Neuronal stem cell (in vitro differentiated cells): ENCODE measurements around the gene BBLN.
A peak's percentile ranks its signal among the peaks of the same experiment; 100 is the strongest.

Experiments
- DNase-seq: peaks from one replicate; pipeline ENCODE4 v3.0.0-alpha.2; 2013; ENCODE audit warnings: low spot score
- H2AFZ ChIP-seq: one replicate; pipeline ENCODE4 v1.6.1; 2013; ENCODE audit warnings: mild to moderate bottlenecking, low read length, inconsistent platforms
- H2AK5ac ChIP-seq: 2 replicates; pipeline ENCODE4 v1.6.1; 2013; ENCODE audit warnings: low read depth, mild to moderate bottlenecking, inconsistent platforms, low read length, moderate library complexity, mixed read lengths
- H2BK120ac ChIP-seq: 2 replicates; pipeline ENCODE4 v1.6.1; 2013; ENCODE audit warnings: low read depth, mild to moderate bottlenecking, inconsistent platforms, low read length, moderate library complexity, mixed read lengths
- H2BK12ac ChIP-seq: one replicate; pipeline ENCODE4 v1.6.1; 2013; ENCODE audit warnings: low read length, inconsistent platforms
- H2BK15ac ChIP-seq: 2 replicates; pipeline ENCODE4 v1.6.1; 2013; ENCODE audit warnings: mild to moderate bottlenecking, low read length, inconsistent platforms, mixed read lengths
- H2BK5ac ChIP-seq: one replicate; pipeline ENCODE4 v1.6.1; 2013; ENCODE audit warnings: inconsistent platforms, mild to moderate bottlenecking, low read length, moderate library complexity
- H3K14ac ChIP-seq: one replicate; pipeline ENCODE4 v1.6.1; 2013; ENCODE audit warnings: low read length, inconsistent platforms
- H3K18ac ChIP-seq: 2 replicates; pipeline ENCODE4 v1.6.1; 2013; ENCODE audit warnings: low read length, inconsistent platforms
- H3K23ac ChIP-seq: 2 replicates; pipeline ENCODE4 v1.6.1; 2013; ENCODE audit warnings: low read depth, mild to moderate bottlenecking, mixed read lengths, low read length, inconsistent platforms; ENCODE audit not compliant: poor library complexity
- H3K27ac ChIP-seq: replicated peaks from 3 replicates; pipeline ENCODE4 v1.5.1; 2013; ENCODE audit warnings: low read length, inconsistent platforms
- H3K27me3 ChIP-seq, 3 experiments: 2 replicates each; pipeline ENCODE4 v1.6.1; 2013; ENCODE audit warnings: low read length in 3 of 3, mild to moderate bottlenecking in 2 of 3, inconsistent platforms in 1 of 3, low read depth in 1 of 3, mixed read lengths in 1 of 3, moderate library complexity in 1 of 3; ENCODE audit not compliant: control insufficient read depth in 3 of 3, insufficient read depth in 3 of 3
- H3K36me3 ChIP-seq, 2 donors: replicated peaks in 1 of 2; 2 replicates each; pipeline ENCODE4 v1.6.1; 2013; ENCODE audit warnings: low read length in 2 of 2; ENCODE audit not compliant: control insufficient read depth in 2 of 2, insufficient read depth in 2 of 2
- H3K4ac ChIP-seq: 2 replicates; pipeline ENCODE4 v1.6.1; 2013; ENCODE audit warnings: inconsistent platforms, mild to moderate bottlenecking, low read length, moderate library complexity
- H3K4me1 ChIP-seq, 2 donors: 1 replicate in 1 of 2; 2 replicates in 1 of 2; pipeline ENCODE4 v1.6.1; 2013; ENCODE audit warnings: low read length in 2 of 2, low read depth in 1 of 2; ENCODE audit not compliant: control insufficient read depth in 2 of 2, insufficient read depth in 1 of 2
- H3K4me2 ChIP-seq: one replicate; pipeline ENCODE4 v1.6.1; 2013; ENCODE audit warnings: mild to moderate bottlenecking, low read length, inconsistent platforms; ENCODE audit not compliant: insufficient read depth, poor library complexity, severe bottlenecking
- H3K4me3 ChIP-seq, 2 donors: 2 replicates each; pipeline ENCODE4 v1.5.1; 2013; ENCODE audit warnings: low read length in 2 of 2, mild to moderate bottlenecking in 2 of 2, inconsistent platforms in 1 of 2, moderate library complexity in 1 of 2
- H3K79me1 ChIP-seq: one replicate; pipeline ENCODE4 v1.6.1; 2013; ENCODE audit warnings: low read depth, mild to moderate bottlenecking, inconsistent platforms, low read length, moderate library complexity
- H3K9ac ChIP-seq: one replicate; pipeline ENCODE4 v1.6.1; 2013; ENCODE audit warnings: mild to moderate bottlenecking, low read depth, low read length, inconsistent platforms; ENCODE audit not compliant: poor library complexity
- H3K9me3 ChIP-seq, 2 donors: replicated peaks in 1 of 2; 2 replicates each; pipeline versions ENCODE3 to v1.6.1; 2013; ENCODE audit warnings: low read length in 2 of 2, mild to moderate bottlenecking in 2 of 2, inconsistent platforms in 1 of 2, low read depth in 1 of 2, mixed read lengths in 1 of 2, moderate library complexity in 1 of 2; ENCODE audit not compliant: control insufficient read depth in 2 of 2, insufficient read depth in 1 of 2
- H4K8ac ChIP-seq: one replicate; pipeline ENCODE4 v1.6.1; 2013; ENCODE audit warnings: low read depth, mild to moderate bottlenecking, inconsistent platforms, low read length, moderate library complexity
- H4K91ac ChIP-seq: one replicate; pipeline ENCODE4 v1.6.1; 2013; ENCODE audit warnings: low read length, low read depth, mild to moderate bottlenecking, inconsistent platforms; ENCODE audit not compliant: poor library complexity
- WGBS, 2 donors: extraction: QIAGEN DNeasy Blood & Tissue Kit; methylation state at CpG; one replicate each; pipeline ENCODE4 v1.1.7; 2013; ENCODE audit warnings: missing lambda C conversion rate in 2 of 2, mixed read lengths in 1 of 2; ENCODE audit not compliant: insufficient read length in 2 of 2, insufficient replicate concordance in 1 of 2; ENCODE audit errors: extremely low coverage in 2 of 2; 5-methylcytosine and 5-hydroxymethylcytosine counted together

The BBLN gene

DNA sequence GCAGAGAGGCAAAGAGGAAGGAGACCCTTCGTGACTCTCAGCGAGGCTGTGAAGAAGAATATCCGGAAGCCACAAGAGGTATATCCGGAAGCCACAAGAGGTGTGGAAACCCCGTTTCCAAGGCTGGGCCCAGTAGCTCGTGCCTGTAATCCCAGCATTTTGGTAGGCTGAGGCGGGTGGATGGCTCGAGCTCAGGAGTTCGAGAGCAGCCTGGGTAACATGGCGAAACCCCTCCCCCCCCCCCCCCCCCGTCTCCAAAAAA, 612 bp upstream of the BBLN start:
- Histone ChIP-seq H3K4me1 (peaks cover 4 to 16% of the 10 kb centered on the region in 2 donors), H3K4me2 (peak overlapping the region; percentile 57), H3K18ac (peak overlapping the region; percentile 73), H3K14ac (no peak overlapping the region), H2BK15ac (peak overlapping the region; percentile 94), H3K23ac (peak overlapping the region; percentile 100), H4K91ac (no peak overlapping the region), H3K27ac (peak overlapping the region; percentile 67), H3K9ac (no peak overlapping the region), H3K9me3 (no peaks in the 10 kb centered on the region), H3K4ac (no peak overlapping the region), H2AFZ (peak overlapping the region; percentile 96), H3K79me1 (peaks cover 12% of the 10 kb centered on the region), H2AK5ac (peak overlapping the region; percentile 91), H3K36me3 (peaks cover 22 to 26% of the 10 kb centered on the region in 2 donors), H4K8ac (no peak overlapping the region), H2BK5ac (peak overlapping the region; percentile 56), H2BK12ac (no peak overlapping the region), H3K4me3 (peak overlapping the region; percentile 72 to 93), H3K27me3 (no peaks in the 10 kb centered on the region), H2BK120ac (no peak overlapping the region)
- DNase-seq: no peak
- no CpG with 5 or more reads among the region's 11 CpGs for WGBS, 2 donors

DNA sequence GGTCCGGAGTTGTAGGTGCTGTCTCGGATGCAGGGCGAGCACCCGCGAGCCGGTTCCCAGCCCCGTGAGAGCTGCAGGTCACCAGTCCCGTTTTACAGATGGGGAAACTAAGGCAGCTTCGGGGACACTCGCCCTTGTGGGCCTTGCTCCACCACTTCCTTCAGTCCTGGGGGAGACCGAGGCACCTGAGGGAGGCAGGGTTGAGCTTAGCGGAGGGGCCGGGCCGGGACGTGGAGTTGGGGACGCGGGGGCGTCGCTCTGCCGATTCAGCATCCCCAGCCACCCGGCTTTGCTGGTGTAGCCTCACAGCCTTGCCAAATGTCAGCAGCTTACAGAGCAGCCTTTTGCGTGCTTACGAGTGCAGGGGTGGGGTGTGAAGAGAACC, 530 bp downstream of the BBLN start:
- no CpG with 5 or more reads among the region's 23 CpGs for WGBS, 2 donors
- H3K4me2 ChIP-seq: peak overlapping the region; percentile 89
- peak overlapping the region; percentile 98 for H3K18ac ChIP-seq
- no peaks in the 10 kb centered on the region for H3K9me3 ChIP-seq
- H3K4me1 ChIP-seq: peaks cover 4 to 16% of the 10 kb centered on the region in 2 donors
- H2BK120ac ChIP-seq: peak overlapping the region; percentile 72
- peak overlapping the region; percentile 97 for H2AFZ ChIP-seq
- peak overlapping the region; percentile 97 for H3K9ac ChIP-seq
- peak overlapping the region; percentile 98 for H3K14ac ChIP-seq
- H4K8ac ChIP-seq: no peak overlapping the region
- peak overlapping the region; percentile 46 for H3K4ac ChIP-seq
- peak overlapping the region; percentile 87 to 93 for H3K4me3 ChIP-seq
- H3K79me1 ChIP-seq: peaks cover 12% of the 10 kb centered on the region
- no peaks in the 10 kb centered on the region for H3K27me3 ChIP-seq
- no peak overlapping the region for H2BK12ac ChIP-seq
- H2BK15ac ChIP-seq: no peak overlapping the region
- no peak overlapping the region for H3K27ac ChIP-seq
- peak overlapping the region; percentile 75 for H2BK5ac ChIP-seq
- H4K91ac ChIP-seq: no peak overlapping the region
- no peak for DNase-seq
- peaks cover 24 to 30% of the 10 kb centered on the region in 2 donors for H3K36me3 ChIP-seq
- peak overlapping the region; percentile 95 for H2AK5ac ChIP-seq
- H3K23ac ChIP-seq: peak overlapping the region; percentile 100

DNA sequence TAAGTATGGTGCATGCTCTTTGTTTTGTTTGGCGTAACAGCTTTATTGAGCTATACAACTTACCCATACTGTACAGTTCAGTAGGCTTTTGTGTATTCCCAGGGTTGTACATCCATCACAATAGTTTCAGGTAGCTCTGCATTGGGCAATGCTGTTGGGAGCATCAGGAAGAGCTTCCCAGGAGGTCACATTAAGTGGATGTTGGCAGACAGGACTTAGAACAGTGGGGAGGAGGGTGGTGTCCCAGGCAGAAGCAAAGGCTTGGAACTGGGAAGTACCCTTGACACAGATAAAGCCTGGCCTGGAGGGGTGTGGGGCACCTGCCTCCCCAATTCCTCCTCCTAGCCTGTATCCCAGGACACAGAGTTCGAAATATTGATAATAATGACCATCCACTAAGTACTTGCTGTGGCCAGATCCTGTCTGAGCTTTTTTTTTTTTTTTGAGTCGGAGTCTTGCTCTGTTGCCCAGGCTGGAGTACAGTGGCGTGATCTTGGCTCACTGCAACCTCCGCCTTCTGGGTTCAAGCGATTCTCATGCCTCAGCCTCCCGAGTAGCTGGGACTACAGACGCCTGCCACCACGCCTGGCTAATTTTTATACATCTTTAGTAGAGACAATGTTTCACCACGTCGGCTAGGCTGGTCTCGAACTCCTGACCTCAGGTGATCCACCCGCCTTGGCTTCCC, 1.3 kb downstream of the BBLN start:
- no peak overlapping the region for H3K27ac ChIP-seq
- no peak overlapping the region for H2AFZ ChIP-seq
- no peak overlapping the region for H3K9ac ChIP-seq
- H2BK12ac ChIP-seq: no peak overlapping the region
- H3K36me3 ChIP-seq: peaks cover 29 to 37% of the 10 kb centered on the region in 2 donors
- no peak overlapping the region for H3K18ac ChIP-seq
- no peak overlapping the region for H3K4ac ChIP-seq
- H2AK5ac ChIP-seq: no peak overlapping the region
- H3K27me3 ChIP-seq: no peaks in the 10 kb centered on the region
- H3K4me1 ChIP-seq: peaks cover 4 to 16% of the 10 kb centered on the region in 2 donors
- H3K79me1 ChIP-seq: peaks cover 12% of the 10 kb centered on the region
- H4K91ac ChIP-seq: no peak overlapping the region
- no peak overlapping the region for H3K23ac ChIP-seq
- no peak overlapping the region for H2BK5ac ChIP-seq
- H3K4me3 ChIP-seq: peak overlapping the region; percentile 40 to 93
- no peak for DNase-seq
- H2BK15ac ChIP-seq: no peak overlapping the region
- H3K9me3 ChIP-seq: no peaks in the 10 kb centered on the region
- H3K14ac ChIP-seq: no peak overlapping the region
- H2BK120ac ChIP-seq: no peak overlapping the region
- no peak overlapping the region for H4K8ac ChIP-seq
- H3K4me2 ChIP-seq: no peak overlapping the region
- no CpG with 5 or more reads among the region's 13 CpGs for WGBS, 2 donors

DNA sequence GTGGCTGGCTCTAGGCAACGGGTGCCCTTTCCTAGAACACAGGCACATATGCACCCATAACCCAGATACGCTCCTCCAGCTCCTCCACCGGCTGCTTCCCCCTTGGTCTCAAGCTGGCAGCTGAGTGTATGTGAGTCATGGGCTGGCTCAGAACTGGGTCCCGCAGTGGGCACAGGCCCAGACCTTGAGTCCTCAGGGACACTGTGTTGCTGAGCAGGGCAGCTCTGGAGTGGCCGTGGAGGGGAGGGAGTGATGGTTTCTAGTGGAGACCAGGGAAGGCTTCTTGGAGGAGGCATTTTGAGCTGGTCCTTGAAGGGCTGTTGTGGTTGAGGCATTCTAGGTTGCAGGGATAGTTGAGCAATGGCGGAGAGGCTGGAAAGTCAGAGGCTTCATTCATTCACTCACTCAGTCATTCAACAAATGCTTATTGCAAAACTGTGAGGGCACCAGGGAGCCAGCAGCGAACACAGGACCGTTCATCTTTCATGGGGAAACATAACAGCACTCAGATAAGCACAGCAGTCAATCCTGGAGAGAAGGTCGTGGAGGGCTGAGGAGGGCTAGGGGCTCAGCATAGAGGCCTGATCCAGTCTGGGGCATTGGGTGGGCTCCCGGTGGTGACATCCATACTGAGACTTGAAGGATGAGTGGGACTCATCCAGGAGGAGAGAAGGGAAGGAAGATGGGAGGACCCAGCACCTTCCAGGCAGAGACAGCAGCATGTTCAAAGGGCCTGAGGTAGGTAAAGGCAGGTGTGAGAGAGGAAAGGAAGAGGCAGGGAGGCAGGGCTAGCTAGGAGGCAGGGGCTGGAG, 2.4 kb downstream of the BBLN start:
- Histone ChIP-seq H3K9ac (no peak overlapping the region), H3K23ac (peak overlapping the region; percentile 65), H2AK5ac (no peak overlapping the region), H3K4ac (no peak overlapping the region), H2BK120ac (peak overlapping the region; percentile 61), H3K36me3 (peaks cover 38 to 48% of the 10 kb centered on the region in 2 donors), H3K14ac (no peak overlapping the region), H3K4me1 (peaks cover 4 to 12% of the 10 kb centered on the region in 2 donors), H2AFZ (no peak overlapping the region), H3K18ac (no peak overlapping the region), H2BK15ac (no peak overlapping the region), H3K4me2 (no peak overlapping the region), H4K8ac (no peak overlapping the region), H3K27me3 (no peaks in the 10 kb centered on the region), H3K27ac (no peak overlapping the region), H2BK12ac (no peak overlapping the region), H3K9me3 (no peaks in the 10 kb centered on the region), H3K79me1 (peaks cover 10% of the 10 kb centered on the region), H4K91ac (no peak overlapping the region), H3K4me3 (peak overlapping the region in 1 of 2 donors; percentile 10), H2BK5ac (no peak overlapping the region)
- DNase-seq: no peak
- WGBS, 2 donors: no CpG with 5 or more reads among the region's 10 CpGs
